ENCODE results near the gene MUC15. TPM values are rescaled to one million over a fixed set of nuclear protein-coding genes. Genes with fewer than 3 reads are reported as not detected.

The MUC15 gene, protein sequence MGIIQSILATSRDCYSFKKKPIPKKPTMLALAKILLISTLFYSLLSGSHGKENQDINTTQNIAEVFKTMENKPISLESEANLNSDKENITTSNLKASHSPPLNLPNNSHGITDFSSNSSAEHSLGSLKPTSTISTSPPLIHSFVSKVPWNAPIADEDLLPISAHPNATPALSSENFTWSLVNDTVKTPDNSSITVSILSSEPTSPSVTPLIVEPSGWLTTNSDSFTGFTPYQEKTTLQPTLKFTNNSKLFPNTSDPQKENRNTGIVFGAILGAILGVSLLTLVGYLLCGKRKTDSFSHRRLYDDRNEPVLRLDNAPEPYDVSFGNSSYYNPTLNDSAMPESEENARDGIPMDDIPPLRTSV
- total RNA-seq: not detected

DNA sequence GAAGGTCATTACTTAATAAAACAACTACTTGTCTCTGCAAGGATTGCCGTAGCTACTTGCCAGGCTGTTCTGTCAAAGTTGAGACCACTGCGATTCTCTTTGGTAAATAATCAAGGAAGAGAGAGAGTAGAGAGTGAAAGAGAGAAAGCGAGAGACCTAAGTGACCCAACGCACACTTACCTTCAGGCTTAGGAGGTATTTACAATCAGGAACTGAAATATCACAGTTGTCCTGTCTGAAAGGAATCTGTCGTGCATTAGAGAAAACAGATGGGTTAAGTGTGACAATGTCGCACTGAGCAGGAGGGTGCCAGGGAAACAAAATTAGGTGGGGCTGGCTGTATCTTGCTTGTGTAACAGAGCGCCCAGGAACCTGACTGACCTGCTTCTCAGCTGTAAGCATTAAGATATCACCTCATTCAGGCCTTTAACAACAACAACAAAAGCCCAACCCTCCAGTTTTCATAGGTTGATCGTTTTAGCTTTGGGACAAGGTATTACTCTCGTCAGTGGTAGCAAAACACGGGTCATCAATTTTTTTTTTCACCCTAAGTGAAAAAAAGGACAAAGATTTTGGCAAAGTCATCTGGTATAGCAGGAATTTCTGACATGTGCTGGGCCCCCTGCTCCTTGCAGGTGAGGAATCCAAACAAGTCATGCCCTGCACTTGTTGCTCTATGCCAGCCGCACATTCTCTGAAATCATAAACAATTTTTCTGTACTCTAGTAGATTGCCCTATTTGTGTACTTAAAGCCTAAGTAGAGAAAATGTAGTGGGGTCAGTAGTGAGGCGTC is at the start of gene MUC15:
TSS of gene MUC15 (minus strand) at position 403 of the 794 bp plus-strand sequence. CDS start 5,169 bp downstream, outside the sequence.

Other genes starting within 250 kb of the MUC15 start
- under 1 TPM; under 0.01 TPM for gene ANO3, start 240.1 kb downstream of the MUC15 start, total RNA-seq
- not detected for gene SLC5A12, start 149.8 kb upstream of the MUC15 start, total RNA-seq

Data from melanocyte of skin (primary cell).